Kidney capillary endothelial cell (primary cell): ENCODE results near the gene KLRK1.
"Not testable (repeated sequence)": the region's sequence is repeated elsewhere in the genome, so short reads cannot be mapped to it uniquely, and the experiment has no call there.

Source experiments
- DNase-seq: peaks from one replicate; pipeline ENCODE4 v3.0.0-alpha.2; 2018; ENCODE audit warnings: low spot score

The KLRK1 gene

GRCh38 chr12:10362828-10363657 is 26.8 kb downstream of the KLRK1 start:
- no peak for DNase-seq

- no peak for DNase-seq
Observed at GRCh38 chr12:10362325-10362724, 27.5 kb downstream of the KLRK1 start.

- DNase-seq: no peak
Observed at GRCh38 chr12:10361622-10362021, 28.2 kb downstream of the KLRK1 start.

GRCh38 chr12:10361084-10361483 is 28.8 kb downstream of the KLRK1 start:
- DNase-seq: no peak

GRCh38 chr12:10358969-10359368 is 30.9 kb downstream of the KLRK1 start:
- no peak for DNase-seq

GRCh38 chr12:10358131-10358530 is 31.7 kb downstream of the KLRK1 start:
- DNase-seq: no peak

GRCh38 chr12:10354502-10354901 is 35.3 kb downstream of the KLRK1 start:
- DNase-seq: peak; percentile 46

- DNase-seq: no peak
Observed at GRCh38 chr12:10354071-10354470, 35.8 kb downstream of the KLRK1 start.

GRCh38 chr12:10351457-10351856 is 38.4 kb downstream of the KLRK1 start:
- DNase-seq: not testable (repeated sequence)

- no peak for DNase-seq
Observed at GRCh38 chr12:10341892-10342509, 47.8 kb downstream of the KLRK1 start.

- not testable (repeated sequence) for DNase-seq
Observed at GRCh38 chr12:10340946-10341345, 48.9 kb downstream of the KLRK1 start.

GRCh38 chr12:10339053-10339840 is 50.6 kb downstream of the KLRK1 start:
- no peak for DNase-seq

GRCh38 chr12:10338470-10338869 is 51.4 kb downstream of the KLRK1 start:
- DNase-seq: not testable (repeated sequence)

GRCh38 chr12:10336196-10336595 is 53.6 kb downstream of the KLRK1 start:
- DNase-seq: not testable (repeated sequence)

- peak; percentile 50 for DNase-seq
Observed at GRCh38 chr12:10331642-10332239, 58.1 kb downstream of the KLRK1 start.

GRCh38 chr12:10328691-10329090 is 61.1 kb downstream of the KLRK1 start:
- DNase-seq: not testable (repeated sequence)
